ENCODE measurements around the gene MRPL17. TPM values are rescaled to one million over a fixed set of nuclear protein-coding genes. Genes with fewer than 3 reads are reported as not detected.
A peak's percentile ranks its signal among the peaks of the same experiment; 100 is the strongest.

Gene MRPL17
- total RNA-seq, 1 donor from 2014 or later = 89.9 TPM

DNA sequence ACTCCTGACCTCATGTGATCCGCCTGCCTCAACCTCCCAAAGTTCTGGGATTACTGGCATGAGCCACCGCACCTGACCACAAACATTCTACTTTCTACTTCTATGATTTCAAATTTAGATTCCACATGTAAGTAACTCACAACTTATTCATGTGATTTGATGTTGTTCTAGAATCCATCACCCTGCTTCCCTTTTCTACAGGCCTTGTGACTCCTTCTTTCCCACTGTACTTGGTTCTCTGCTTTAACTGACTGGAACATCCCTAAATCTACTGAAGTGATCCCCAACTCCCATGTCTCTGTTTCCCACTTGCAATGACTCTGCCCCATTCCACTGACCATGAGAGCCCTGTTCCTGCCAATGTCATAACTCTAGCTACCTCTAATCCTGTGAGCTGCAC is 25.7 kb upstream of the MRPL17 start:
- H3K4me3 ChIP-seq (ENCODE audit: insufficient read depth, low read depth, low read length) = no peak overlapping the region
- no peak overlapping the region for H3K9ac ChIP-seq (ENCODE audit: low read length)
- no peaks in the 10 kb centered on the region for H4K20me1 ChIP-seq (ENCODE audit: insufficient read depth, low read length)
- H3K36me3 Mint-ChIP-seq (ENCODE audit: low read depth, unreplicated experiment) = no peaks in the 10 kb centered on the region
- H3K4me2 ChIP-seq (ENCODE audit: low read length) = no peak overlapping the region
- TF ChIP-seq EZH2 (IDR thresholded peaks at IDR 0.05; ENCODE audit: insufficient read depth, low read length) = no peak
- TF ChIP-seq, protein P1, sequence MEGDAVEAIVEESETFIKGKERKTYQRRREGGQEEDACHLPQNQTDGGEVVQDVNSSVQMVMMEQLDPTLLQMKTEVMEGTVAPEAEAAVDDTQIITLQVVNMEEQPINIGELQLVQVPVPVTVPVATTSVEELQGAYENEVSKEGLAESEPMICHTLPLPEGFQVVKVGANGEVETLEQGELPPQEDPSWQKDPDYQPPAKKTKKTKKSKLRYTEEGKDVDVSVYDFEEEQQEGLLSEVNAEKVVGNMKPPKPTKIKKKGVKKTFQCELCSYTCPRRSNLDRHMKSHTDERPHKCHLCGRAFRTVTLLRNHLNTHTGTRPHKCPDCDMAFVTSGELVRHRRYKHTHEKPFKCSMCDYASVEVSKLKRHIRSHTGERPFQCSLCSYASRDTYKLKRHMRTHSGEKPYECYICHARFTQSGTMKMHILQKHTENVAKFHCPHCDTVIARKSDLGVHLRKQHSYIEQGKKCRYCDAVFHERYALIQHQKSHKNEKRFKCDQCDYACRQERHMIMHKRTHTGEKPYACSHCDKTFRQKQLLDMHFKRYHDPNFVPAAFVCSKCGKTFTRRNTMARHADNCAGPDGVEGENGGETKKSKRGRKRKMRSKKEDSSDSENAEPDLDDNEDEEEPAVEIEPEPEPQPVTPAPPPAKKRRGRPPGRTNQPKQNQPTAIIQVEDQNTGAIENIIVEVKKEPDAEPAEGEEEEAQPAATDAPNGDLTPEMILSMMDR (IDR thresholded peaks at IDR 0.05; ENCODE audit: insufficient read depth, low read depth, low read length) = no peak
- H3K4me3 Mint-ChIP-seq (ENCODE audit: unreplicated experiment) = no peak overlapping the region
- no peaks in the 10 kb centered on the region for H3K9me3 ChIP-seq (ENCODE audit: insufficient read depth, low read depth, low read length)
- H3K27me3 ChIP-seq (ENCODE audit: insufficient read depth, low read length) = no peaks in the 10 kb centered on the region
- H3K27ac Mint-ChIP-seq (ENCODE audit: unreplicated experiment) = no peak overlapping the region
- FAIRE-seq (no peak), DNase-seq (ENCODE audit: low read depth) (no peak)
- H3K27me3 Mint-ChIP-seq (ENCODE audit: low read depth, unreplicated experiment) = peaks cover 4% of the 10 kb centered on the region
- peaks cover 2% of the 10 kb centered on the region for H3K9me3 Mint-ChIP-seq (ENCODE audit: unreplicated experiment)
- no peak overlapping the region for H2AFZ ChIP-seq (ENCODE audit: low read depth, low read length)
- H3K79me2 ChIP-seq (ENCODE audit: insufficient read depth, low read length) = no peaks in the 10 kb centered on the region
- no peaks in the 10 kb centered on the region for H3K4me1 ChIP-seq (ENCODE audit: insufficient read depth, low read length)
- H3K4me1 Mint-ChIP-seq (ENCODE audit: low read depth, unreplicated experiment) = no peaks in the 10 kb centered on the region
- H3K36me3 ChIP-seq (ENCODE audit: insufficient read depth, low read length) = no peaks in the 10 kb centered on the region
- no peak overlapping the region for H3K27ac ChIP-seq (ENCODE audit: low read depth, low read length)

GRCh38 chr11:6705905-6706535 is 22.9 kb upstream of the MRPL17 start:
- H3K9me3 Mint-ChIP-seq (ENCODE audit: unreplicated experiment) = no peaks in the 10 kb centered on the region
- H3K4me3 Mint-ChIP-seq (ENCODE audit: unreplicated experiment) = no peak overlapping the region
- Histone ChIP-seq H3K27me3 (ENCODE audit: insufficient read depth, low read length) (no peaks in the 10 kb centered on the region), H3K36me3 (ENCODE audit: insufficient read depth, low read length) (no peaks in the 10 kb centered on the region), H3K27ac (ENCODE audit: low read depth, low read length) (no peak overlapping the region), H3K9me3 (ENCODE audit: insufficient read depth, low read depth, low read length) (no peaks in the 10 kb centered on the region), H2AFZ (ENCODE audit: low read depth, low read length) (no peak overlapping the region), H3K4me1 (ENCODE audit: insufficient read depth, low read length) (no peaks in the 10 kb centered on the region), H3K79me2 (ENCODE audit: insufficient read depth, low read length) (no peaks in the 10 kb centered on the region), H3K9ac (ENCODE audit: low read length) (no peak overlapping the region), H3K4me3 (ENCODE audit: insufficient read depth, low read depth, low read length) (no peak overlapping the region), H3K4me2 (ENCODE audit: low read length) (no peak overlapping the region), H4K20me1 (ENCODE audit: insufficient read depth, low read length) (no peaks in the 10 kb centered on the region)
- no peaks in the 10 kb centered on the region for H3K4me1 Mint-ChIP-seq (ENCODE audit: low read depth, unreplicated experiment)
- DNase-seq (ENCODE audit: low read depth) (peak; percentile 20), FAIRE-seq (peak; percentile 63)
- TF ChIP-seq EZH2 (IDR thresholded peaks at IDR 0.05; ENCODE audit: insufficient read depth, low read length) = no peak
- TF ChIP-seq, protein P1 (IDR thresholded peaks at IDR 0.05; ENCODE audit: insufficient read depth, low read depth, low read length) = peak; percentile 94
- H3K27ac Mint-ChIP-seq (ENCODE audit: unreplicated experiment) = no peak overlapping the region
- H3K36me3 Mint-ChIP-seq (ENCODE audit: low read depth, unreplicated experiment) = no peaks in the 10 kb centered on the region
- H3K27me3 Mint-ChIP-seq (ENCODE audit: low read depth, unreplicated experiment) = peaks cover 4% of the 10 kb centered on the region

Measured in astrocyte (in vitro differentiated cells and primary cell).